GM18870 (cell line): ENCODE results near the gene ADA.
"Not testable (repeated sequence)": the region's sequence is repeated elsewhere in the genome, so short reads cannot be mapped to it uniquely, and the experiment has no call there.

Experiments
- ATAC-seq: cut with Tn5 transposase; IDR thresholded peaks from one replicate; pipeline ENCODE4 v1.9.1; 2021; ENCODE audit warnings: moderate library complexity; ENCODE audit not compliant: unreplicated experiment

The ADA gene

DNA sequence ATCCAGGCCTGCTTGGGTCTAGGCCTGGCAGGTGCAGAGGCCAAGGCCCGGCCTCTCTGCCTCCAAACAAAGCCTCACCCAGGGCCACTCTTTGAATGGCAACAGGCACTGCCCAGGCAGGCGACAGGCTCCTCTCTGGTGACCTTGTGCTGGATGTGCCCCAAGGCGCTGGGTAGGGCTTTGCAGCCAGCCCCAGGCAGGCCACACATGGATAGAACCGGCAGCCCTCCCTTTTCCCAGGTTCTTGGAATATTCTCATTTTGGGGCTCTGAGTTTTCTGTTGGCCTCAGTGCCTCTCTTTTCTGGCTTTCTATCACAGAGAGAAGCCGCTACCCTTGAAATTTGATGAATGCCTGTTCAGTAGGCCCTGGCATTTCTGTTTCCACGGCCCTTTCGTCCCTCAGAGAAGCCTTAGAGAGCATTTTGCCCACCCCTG is 50.2 kb downstream of the ADA start:
- ATAC-seq = no peak

DNA sequence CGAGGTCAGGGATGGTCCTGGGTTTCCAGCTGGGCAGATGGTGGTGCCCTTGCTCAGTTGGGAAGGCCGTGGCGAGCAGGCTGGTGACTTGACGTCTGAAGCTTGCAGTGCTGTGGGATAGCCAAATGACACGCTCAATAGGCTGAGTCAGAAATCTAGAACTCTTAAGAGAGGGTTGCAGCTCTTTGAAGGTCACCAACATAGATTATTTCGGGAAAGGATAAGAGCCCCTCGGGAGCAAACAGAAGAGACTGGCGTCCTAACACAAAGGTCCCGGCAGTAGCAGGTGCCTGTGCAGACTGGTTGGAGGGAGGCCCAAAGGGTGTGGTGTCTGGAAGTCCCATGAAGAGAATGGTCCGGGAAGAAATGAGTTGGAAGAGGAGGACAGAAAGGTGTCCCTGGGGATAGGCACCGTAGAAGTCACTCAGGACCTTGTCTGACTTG is 50.7 kb downstream of the ADA start:
- no peak for ATAC-seq

DNA sequence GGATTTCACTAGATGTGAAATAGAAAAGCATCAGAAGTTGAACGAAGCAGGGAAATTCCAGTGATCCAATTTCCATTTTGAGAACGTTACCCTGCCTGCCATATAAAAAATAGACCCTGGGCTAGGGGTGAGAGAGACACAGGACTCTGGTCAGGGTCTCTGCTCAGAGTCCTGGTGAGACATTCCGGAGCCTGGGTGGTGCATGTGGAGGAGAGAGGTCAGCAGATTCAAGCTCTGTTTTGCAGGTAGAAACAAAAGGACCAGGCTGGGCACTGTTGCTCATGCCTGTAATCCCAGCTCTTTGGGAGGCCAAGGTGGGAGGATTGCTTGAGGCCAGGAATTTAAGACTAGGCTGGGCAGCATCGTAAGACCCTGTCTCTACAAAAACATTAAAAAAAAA is 51.2 kb downstream of the ADA start:
- no peak for ATAC-seq

DNA sequence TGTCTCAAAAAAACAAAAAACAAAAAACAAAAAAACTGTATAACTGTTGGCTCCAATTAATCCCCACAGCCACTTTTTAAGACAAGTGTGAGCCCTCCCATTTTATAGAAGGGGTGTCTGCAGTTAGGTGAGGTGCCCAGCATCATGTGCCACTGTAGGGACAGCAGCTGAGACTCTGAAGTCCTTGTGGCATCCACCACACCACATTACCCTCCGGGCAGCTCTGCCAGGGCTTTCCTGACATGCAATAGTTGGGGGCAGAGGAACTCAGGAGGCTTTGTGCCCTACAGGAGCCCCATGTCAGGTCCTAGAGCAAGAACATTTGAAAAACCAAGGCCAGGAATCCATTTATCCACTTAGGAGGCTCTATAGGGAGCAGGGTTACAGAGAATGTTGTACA is 51.8 kb downstream of the ADA start:
- ATAC-seq = no peak

DNA sequence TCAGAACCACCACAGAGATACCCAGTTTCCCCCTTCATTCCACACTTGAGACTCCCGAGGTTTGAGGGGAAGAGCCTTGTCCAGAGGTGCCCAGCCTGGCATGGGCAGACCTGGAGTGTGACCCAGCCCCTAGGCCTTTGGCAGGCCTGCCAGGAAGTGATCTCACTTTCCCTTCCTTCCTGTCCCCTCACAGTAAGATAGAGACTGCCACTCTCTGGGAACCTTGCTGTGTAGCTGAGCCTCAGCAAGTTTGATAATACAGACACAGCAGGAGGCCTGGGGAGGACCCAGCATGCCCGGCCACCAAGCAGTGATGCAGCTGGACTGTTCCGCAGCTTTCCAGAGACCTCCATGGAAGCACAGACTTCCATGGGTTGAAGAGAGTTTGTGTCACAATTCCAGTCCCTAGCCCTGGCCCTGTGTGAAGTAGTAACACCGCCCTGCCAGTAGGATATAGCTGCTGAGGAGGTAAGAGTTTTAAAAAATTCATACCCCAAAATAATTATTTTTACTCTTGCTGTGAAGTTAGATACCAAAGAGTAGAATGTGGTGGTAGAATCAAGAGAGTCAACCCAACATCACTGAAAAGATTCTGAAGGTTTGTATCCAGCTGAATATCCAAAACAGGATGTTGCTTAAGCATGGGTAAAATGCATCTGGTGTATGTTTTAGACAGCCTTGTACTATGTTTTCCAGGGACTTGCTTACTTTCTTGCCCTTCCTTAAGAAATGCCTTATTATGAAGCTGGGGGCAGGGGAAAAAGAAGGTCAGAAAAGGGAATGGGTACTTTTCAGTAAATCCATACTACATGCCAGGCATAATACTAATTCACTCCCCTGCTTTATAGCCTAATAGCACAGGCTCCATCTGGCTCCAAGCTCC is 52.8 kb downstream of the ADA start:
- no peak for ATAC-seq

DNA sequence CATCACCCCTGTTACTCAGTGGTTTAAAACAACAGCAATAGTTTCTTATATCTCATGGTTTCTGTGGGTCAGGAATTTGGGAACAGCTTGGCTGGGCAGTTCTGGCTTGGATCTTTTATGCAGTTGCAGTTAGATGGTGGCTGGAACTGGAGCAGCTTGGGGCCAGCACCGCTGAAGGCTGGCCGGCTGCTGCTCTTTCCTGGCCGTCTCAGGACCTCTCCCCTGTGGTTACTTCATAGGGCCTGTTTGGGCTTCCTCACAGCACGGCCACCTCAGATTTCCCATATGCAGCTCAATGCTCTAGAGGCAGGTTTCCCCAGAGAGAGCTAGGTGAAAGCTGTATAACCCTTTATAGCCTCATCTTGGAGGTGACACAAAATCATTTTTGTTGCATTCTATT is 53.6 kb downstream of the ADA start:
- no peak for ATAC-seq

DNA sequence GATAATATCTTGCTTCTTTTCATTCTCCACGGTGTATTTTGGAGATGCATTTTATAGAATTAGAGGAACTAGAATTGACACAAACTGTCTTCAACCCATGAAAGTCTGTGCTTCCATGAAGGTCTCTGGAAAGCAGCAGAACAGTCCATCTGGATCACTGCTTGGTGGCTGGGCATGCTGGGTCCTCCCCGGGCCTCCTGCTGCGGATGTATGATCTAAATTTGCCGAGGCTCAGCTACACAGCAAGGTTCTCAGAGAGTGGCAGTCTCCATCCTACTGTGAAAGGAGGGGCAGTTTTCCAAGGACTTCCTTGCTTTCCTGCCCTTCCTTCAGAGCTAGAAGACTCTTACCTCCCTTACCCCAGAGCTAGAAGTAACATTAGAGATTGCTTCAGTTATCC is 54.0 kb downstream of the ADA start:
- ATAC-seq = no peak

- ATAC-seq = no peak
Observed at GRCh38 chr20:44596876-44597275, 54.6 kb downstream of the ADA start.

- no peak for ATAC-seq
Observed at GRCh38 chr20:44596010-44596409, 55.5 kb downstream of the ADA start.

GRCh38 chr20:44594730-44595129 is 56.8 kb downstream of the ADA start:
- no peak for ATAC-seq

DNA sequence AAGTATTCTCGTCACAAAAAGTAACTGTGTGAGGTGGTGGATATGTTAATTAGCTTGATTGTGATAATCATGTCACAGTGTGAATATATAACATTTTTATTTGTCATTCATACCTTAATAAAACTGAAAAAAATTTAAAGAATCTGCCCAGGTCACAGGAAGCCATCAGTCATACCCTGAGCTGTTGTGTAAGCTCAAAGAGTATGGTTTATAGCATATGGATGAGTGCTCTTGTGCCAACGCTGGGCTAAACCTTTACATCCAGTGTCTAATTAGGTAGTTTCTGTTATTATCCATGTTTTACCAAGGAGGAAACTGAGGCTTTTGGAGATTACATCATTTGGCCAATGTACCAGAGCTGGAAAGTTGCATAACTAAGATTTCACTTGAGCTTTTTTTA is 57.7 kb downstream of the ADA start:
- ATAC-seq = no peak

DNA sequence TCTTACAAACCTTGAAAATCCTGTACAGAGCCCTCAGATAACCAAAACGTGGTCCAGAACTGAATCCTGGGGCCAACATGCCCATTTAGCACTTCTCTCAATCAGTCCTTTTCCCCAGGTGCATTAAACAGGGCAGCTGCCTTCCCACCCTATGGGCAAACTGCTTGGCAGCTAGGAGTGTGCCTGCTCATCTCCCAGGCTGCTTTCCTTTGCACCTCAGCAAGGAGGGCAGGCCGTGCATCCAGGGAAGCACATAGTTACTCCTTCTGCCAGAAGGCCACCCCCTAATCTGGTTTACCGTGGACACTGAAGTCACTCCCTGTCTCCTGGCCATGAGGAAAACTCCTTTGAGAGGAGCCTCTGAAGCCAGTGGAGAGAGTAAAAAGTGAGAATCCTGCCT is 59.1 kb downstream of the ADA start:
- no peak for ATAC-seq

GRCh38 chr20:44590980-44591778 is 60.3 kb downstream of the ADA start:
- ATAC-seq = no peak

- no peak for ATAC-seq
Observed at GRCh38 chr20:44589537-44589936, 62.0 kb downstream of the ADA start.

GRCh38 chr20:44588321-44588720 is 63.2 kb downstream of the ADA start:
- ATAC-seq = not testable (repeated sequence)

DNA sequence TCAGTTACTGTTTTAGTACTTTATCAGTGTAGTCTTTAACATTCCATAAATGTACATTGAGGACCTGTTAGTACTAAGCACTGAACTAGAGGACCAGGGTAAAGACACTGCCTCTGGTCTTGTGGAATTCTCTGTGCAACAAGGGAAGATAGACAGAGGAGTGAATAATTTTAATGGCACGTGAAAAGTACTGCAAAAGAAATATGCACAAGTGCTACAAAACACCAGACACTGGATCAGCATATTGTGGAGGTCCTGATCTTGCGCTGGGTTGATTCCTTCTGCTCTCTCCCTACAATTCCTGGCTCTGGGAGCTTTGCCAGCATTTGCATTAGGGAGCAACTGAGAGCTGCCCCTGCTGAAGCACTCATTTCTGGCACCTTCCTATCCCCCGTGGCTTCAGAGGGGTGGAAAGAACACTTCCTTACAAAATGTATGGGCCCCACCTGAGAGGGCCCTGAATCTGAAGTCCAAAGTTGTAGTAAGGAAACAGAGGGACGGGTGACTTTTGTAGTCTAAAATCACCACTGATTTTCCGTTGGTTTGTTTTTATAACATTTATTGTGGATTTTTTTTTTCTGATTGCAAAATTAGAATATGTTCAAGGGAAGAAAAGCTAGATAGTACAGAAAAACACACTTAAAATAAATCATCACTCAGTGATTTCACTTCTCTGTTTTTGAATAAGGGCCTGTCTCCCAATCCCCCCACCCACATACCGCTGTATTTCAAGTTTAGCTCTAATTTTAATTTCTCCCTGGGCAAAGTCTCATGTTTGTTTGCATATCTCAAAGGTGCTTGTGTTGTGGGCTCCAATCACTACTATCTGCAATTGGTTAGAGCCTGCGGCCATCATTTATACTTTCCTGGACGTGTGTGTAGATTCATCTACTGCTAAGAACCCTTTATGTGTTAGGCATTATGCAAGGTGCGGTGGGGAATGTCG is 64.2 kb downstream of the ADA start:
- ATAC-seq = no peak

- peak; percentile 54 for ATAC-seq
Observed at GRCh38 chr20:44586289-44586911, 65.1 kb downstream of the ADA start.

GRCh38 chr20:44585057-44585963 is 66.2 kb downstream of the ADA start:
- ATAC-seq = no peak

- no peak for ATAC-seq
Observed at GRCh38 chr20:44584162-44584561, 67.3 kb downstream of the ADA start.
